ENCODE measurements around the gene MRPL3. TPM values are rescaled to one million over a fixed set of nuclear protein-coding genes. Genes with fewer than 3 reads are reported as not detected.

The MRPL3 gene
- total and polyA plus RNA-seq, 4 experiments from 2014 or later, result 45.8 to 110 (median 65.3) TPM

DNA sequence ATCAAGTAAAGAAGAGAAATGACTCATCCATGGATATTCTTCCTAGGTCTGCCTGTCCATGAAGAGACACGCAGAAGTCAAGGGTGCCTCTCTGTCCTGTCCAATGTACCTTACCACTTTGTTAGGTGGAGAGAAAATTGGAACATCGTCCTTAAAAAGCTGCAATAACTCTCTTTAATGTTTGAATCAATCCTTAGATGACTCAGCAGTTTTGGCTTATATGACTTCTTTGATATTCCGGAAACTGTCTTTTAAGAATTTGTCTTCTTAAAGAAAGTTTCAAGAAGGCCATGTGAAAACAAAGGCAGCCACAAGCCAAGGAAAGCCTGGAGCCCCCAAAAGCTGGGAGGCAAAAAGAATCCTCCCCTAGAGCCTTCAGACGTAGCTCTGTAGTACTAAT, 49.2 kb downstream of the MRPL3 start:
- ChIA-PET CTCF (ENCODE audit: partially characterized antibody) (no interaction called here), POLR2A (ENCODE audit: partially characterized antibody) (no interaction called here)
- H3K4me1 ChIP-seq (ENCODE audit: insufficient read depth, low read length), result no peaks in the 10 kb centered on the region

DNA sequence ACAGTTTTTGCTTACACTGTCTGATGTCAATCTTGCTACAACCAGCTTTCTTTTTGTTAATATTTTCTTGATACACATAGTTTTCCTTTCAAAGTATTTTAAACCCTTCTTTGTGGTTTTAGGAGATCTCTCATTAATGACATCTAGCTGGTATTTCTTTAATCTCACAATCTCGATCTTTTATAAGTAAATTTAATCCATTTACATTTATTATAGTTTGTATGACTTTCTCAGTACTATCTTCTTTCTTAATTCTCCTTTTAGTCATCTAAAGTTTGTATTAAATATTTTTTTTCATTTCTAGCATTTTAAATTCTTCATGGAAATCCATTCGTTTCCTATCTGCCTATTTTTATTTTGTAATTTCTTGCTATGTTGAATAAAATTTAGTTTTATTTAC, 55.4 kb downstream of the MRPL3 start:
- peaks cover 0 to 20% (median 13%) of the 10 kb centered on the region in 8 donors for H3K9me3 Mint-ChIP-seq
- H3K36me3 Mint-ChIP-seq, result peaks cover 0 to 13% of the 10 kb centered on the region in 2 donors
- Histone ChIP-seq H3K36me3 (ENCODE audit: insufficient read depth, low read length) (no peaks in the 10 kb centered on the region), H3K9me3 (ENCODE audit: control insufficient read depth in 1 of 2, low read length in 2 of 2) (no peaks in the 10 kb centered on the region), H3K27me3 (ENCODE audit: insufficient read depth, low read length) (no peaks in the 10 kb centered on the region), H3K27ac (ENCODE audit: low read depth, low read length) (no peak overlapping the region), H3K4me3 (ENCODE audit: low read length in 2 of 2) (no peak overlapping the region), H3K4me1 (ENCODE audit: insufficient read depth, low read length) (no peaks in the 10 kb centered on the region)
- no peaks in the 10 kb centered on the region for H3K4me1 Mint-ChIP-seq
- no peak overlapping the region for H3K4me3 Mint-ChIP-seq
- ChIA-PET POLR2A (ENCODE audit: partially characterized antibody) (no interaction called here), CTCF (ENCODE audit: partially characterized antibody) (no interaction called here)
- peaks cover 0 to 2% of the 10 kb centered on the region in 2 donors for H3K27me3 Mint-ChIP-seq
- no peak for DNase-seq
- intact Hi-C loops (cut with micrococcal nuclease), result no loop called here
- H3K27ac Mint-ChIP-seq, result no peak overlapping the region

More for the DNA sequence above, 49.2 kb downstream of the MRPL3 start:
- Mint-ChIP-seq H3K4me1 (peaks cover 0 to 2% (median 0%) of the 10 kb centered on the region in 4 donors), H3K9me3 (peaks cover 0 to 14% (median 6%) of the 10 kb centered on the region in 8 donors), H3K27ac (no peak overlapping the region), H3K36me3 (peaks cover 6 to 24% of the 10 kb centered on the region in 2 donors), H3K4me3 (no peak overlapping the region), H3K27me3 (peaks cover 0 to 2% of the 10 kb centered on the region in 2 donors)
- Histone ChIP-seq H3K36me3 (ENCODE audit: insufficient read depth, low read length) (no peaks in the 10 kb centered on the region), H3K27me3 (ENCODE audit: insufficient read depth, low read length) (no peaks in the 10 kb centered on the region), H3K27ac (ENCODE audit: low read depth, low read length) (no peak overlapping the region), H3K9me3 (ENCODE audit: control insufficient read depth in 1 of 2, low read length in 2 of 2) (no peaks in the 10 kb centered on the region), H3K4me3 (ENCODE audit: low read length in 2 of 2) (no peak overlapping the region)
- no peak for DNase-seq
- intact Hi-C loops (cut with micrococcal nuclease), result no loop called here

- H3K9me3 Mint-ChIP-seq, result peaks cover 0 to 17% (median 10%) of the 10 kb centered on the region in 8 donors
- H3K4me1 Mint-ChIP-seq, result no peaks in the 10 kb centered on the region
- H3K36me3 Mint-ChIP-seq, result peaks cover 0 to 5% of the 10 kb centered on the region in 2 donors
- intact Hi-C loops (cut with micrococcal nuclease), result no loop called here
- DNase-seq, result no peak
- CTCF ChIA-PET (ENCODE audit: partially characterized antibody), result no interaction called here
- Histone ChIP-seq H3K9me3 (ENCODE audit: control insufficient read depth in 1 of 2, low read length in 2 of 2) (no peaks in the 10 kb centered on the region), H3K27me3 (ENCODE audit: insufficient read depth, low read length) (no peaks in the 10 kb centered on the region), H3K4me1 (ENCODE audit: insufficient read depth, low read length) (no peaks in the 10 kb centered on the region), H3K27ac (ENCODE audit: low read depth, low read length) (no peak overlapping the region), H3K36me3 (ENCODE audit: insufficient read depth, low read length) (no peaks in the 10 kb centered on the region), H3K4me3 (ENCODE audit: low read length in 2 of 2) (no peak overlapping the region)
- peaks cover 0 to 3% of the 10 kb centered on the region in 2 donors for H3K27me3 Mint-ChIP-seq
- POLR2A ChIA-PET (ENCODE audit: partially characterized antibody), result no interaction called here
- no peak overlapping the region for H3K4me3 Mint-ChIP-seq
- peak overlapping the region in 1 of 7 donors; percentile 55 for H3K27ac Mint-ChIP-seq
Measured at GRCh38 chr3:131444180-131444579, 58.6 kb downstream of the MRPL3 start.

DNA sequence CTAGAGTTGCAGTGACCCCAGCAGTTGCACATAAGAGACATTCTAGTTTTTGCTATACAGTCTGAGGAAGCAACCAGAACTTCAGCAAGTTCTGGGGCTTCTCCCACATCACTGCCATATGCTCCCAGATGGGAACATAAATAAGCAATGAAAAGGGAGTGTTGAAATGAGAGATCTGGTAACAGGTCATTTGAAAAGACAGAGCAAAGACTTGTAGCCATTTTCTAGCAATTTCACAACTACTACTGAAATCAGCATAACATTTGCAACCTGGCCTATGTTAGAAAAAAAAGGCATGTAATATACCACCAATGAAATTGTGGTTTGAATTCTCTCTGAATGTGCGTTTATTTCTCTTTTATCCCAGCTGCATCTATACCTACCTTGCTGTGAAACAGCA, 63.7 kb downstream of the MRPL3 start:
- Mint-ChIP-seq H3K27ac (no peak overlapping the region), H3K9me3 (no peaks in the 10 kb centered on the region), H3K4me1 (no peaks in the 10 kb centered on the region), H3K36me3 (no peaks in the 10 kb centered on the region), H3K4me3 (no peak overlapping the region), H3K27me3 (peaks cover 0 to 2% of the 10 kb centered on the region in 2 donors)
- DNase-seq, result no peak
- Histone ChIP-seq H3K27me3 (ENCODE audit: insufficient read depth, low read length) (no peaks in the 10 kb centered on the region), H3K4me3 (ENCODE audit: low read length in 2 of 2) (no peak overlapping the region), H3K4me1 (ENCODE audit: insufficient read depth, low read length) (no peaks in the 10 kb centered on the region), H3K36me3 (ENCODE audit: insufficient read depth, low read length) (no peaks in the 10 kb centered on the region), H3K9me3 (ENCODE audit: control insufficient read depth in 1 of 2, low read length in 2 of 2) (no peaks in the 10 kb centered on the region), H3K27ac (ENCODE audit: low read depth, low read length) (no peak overlapping the region)
- ChIA-PET POLR2A (ENCODE audit: partially characterized antibody) (no interaction called here), CTCF (ENCODE audit: partially characterized antibody) (no interaction called here)
- intact Hi-C loops (cut with micrococcal nuclease), result no loop called here

DNA sequence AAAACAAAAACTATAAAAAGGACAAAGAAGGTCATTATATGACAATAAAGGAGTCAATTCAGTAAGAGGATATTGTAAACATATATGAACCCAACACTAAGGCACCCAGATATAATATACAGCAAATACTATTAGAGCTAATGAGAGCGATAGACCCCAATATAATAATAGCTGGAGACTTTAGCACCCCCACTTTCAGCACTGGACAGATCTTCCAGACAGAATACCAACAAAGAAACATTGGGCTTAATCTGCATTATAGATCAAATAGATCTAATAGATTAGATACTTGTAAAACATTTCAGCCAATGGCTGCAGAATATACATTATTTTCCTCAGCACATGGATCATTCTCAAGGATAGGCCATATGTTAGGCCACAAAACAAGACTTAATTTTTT, 67.8 kb downstream of the MRPL3 start:
- Histone ChIP-seq H3K4me1 (ENCODE audit: insufficient read depth, low read length) (no peaks in the 10 kb centered on the region), H3K36me3 (ENCODE audit: insufficient read depth, low read length) (no peaks in the 10 kb centered on the region), H3K27me3 (ENCODE audit: insufficient read depth, low read length) (no peaks in the 10 kb centered on the region), H3K27ac (ENCODE audit: low read depth, low read length) (no peak overlapping the region), H3K4me3 (ENCODE audit: low read length in 2 of 2) (no peak overlapping the region), H3K9me3 (ENCODE audit: control insufficient read depth in 1 of 2, low read length in 2 of 2) (no peaks in the 10 kb centered on the region)
- no peak for DNase-seq
- Mint-ChIP-seq H3K27me3 (peaks cover 1 to 2% of the 10 kb centered on the region in 2 donors), H3K4me1 (no peaks in the 10 kb centered on the region), H3K36me3 (no peaks in the 10 kb centered on the region), H3K9me3 (no peaks in the 10 kb centered on the region), H3K27ac (no peak overlapping the region), H3K4me3 (no peak overlapping the region)
- ChIA-PET POLR2A (ENCODE audit: partially characterized antibody) (no interaction called here), CTCF (ENCODE audit: partially characterized antibody) (no interaction called here)
- intact Hi-C loops (cut with micrococcal nuclease), result no loop called here

DNA sequence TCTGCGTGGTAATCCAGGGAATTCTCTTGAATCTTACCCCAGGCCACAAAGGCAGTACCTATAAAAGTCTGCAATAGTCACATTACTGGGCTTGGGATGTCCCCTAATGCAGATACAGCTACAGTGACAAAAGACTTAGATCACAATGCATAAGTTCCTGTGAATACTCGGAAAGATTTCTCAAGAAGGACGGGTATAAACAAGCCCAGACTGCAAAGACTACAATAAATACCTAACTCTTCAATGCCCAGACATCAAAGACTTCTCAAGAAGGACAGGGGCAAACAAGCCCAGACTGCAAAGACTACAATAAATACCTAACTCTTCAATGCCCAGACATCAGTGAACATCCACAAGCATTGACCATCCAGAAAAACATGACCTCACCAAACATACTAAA, 70.3 kb downstream of the MRPL3 start:
- H3K9me3 Mint-ChIP-seq, result no peaks in the 10 kb centered on the region
- H3K4me3 ChIP-seq (ENCODE audit: low read length in 2 of 2), result no peak overlapping the region
- no peak for DNase-seq
- no peak overlapping the region for H3K27ac ChIP-seq (ENCODE audit: low read depth, low read length)
- intact Hi-C loops (cut with micrococcal nuclease), result no loop called here
- ChIA-PET CTCF (ENCODE audit: partially characterized antibody) (no interaction called here), POLR2A (ENCODE audit: partially characterized antibody) (no interaction called here)
- H3K36me3 ChIP-seq (ENCODE audit: insufficient read depth, low read length), result no peaks in the 10 kb centered on the region
- H3K36me3 Mint-ChIP-seq, result no peaks in the 10 kb centered on the region
- H3K4me1 ChIP-seq (ENCODE audit: insufficient read depth, low read length), result no peaks in the 10 kb centered on the region
- no peaks in the 10 kb centered on the region for H3K9me3 ChIP-seq (ENCODE audit: control insufficient read depth in 1 of 2, low read length in 2 of 2)
- H3K4me1 Mint-ChIP-seq, result no peaks in the 10 kb centered on the region
- H3K27ac Mint-ChIP-seq, result no peak overlapping the region
- peaks cover 2 to 4% of the 10 kb centered on the region in 2 donors for H3K27me3 Mint-ChIP-seq
- H3K27me3 ChIP-seq (ENCODE audit: insufficient read depth, low read length), result no peaks in the 10 kb centered on the region
- H3K4me3 Mint-ChIP-seq, result no peak overlapping the region

DNA sequence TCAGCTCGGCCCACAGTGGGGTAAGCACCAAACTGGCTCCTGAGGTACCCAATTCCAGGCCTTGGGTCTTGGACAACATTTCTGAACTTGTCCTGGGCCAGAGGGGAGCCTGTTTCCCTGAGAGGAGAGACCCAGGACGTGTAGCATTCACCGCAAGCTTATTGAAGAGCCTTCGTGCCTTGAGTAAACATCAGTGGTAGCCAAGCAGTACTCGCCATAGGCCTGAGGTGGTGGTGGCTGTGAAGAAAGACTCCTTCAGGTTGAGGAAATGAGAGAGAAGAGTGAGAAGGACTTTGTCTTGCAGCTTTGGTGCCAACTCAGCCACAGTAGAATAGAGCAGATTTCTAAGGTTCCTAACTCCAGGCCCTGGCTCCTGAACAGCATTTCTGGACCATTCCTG, 71.0 kb downstream of the MRPL3 start:
- H3K27me3 Mint-ChIP-seq, result peaks cover 2 to 6% of the 10 kb centered on the region in 2 donors
- H3K36me3 ChIP-seq (ENCODE audit: insufficient read depth, low read length), result no peaks in the 10 kb centered on the region
- no peak overlapping the region for H3K27ac ChIP-seq (ENCODE audit: low read depth, low read length)
- H3K9me3 Mint-ChIP-seq, result no peaks in the 10 kb centered on the region
- no peak overlapping the region for H3K4me3 Mint-ChIP-seq
- intact Hi-C loops (cut with micrococcal nuclease), result no loop called here
- no peaks in the 10 kb centered on the region for H3K4me1 ChIP-seq (ENCODE audit: insufficient read depth, low read length)
- H3K36me3 Mint-ChIP-seq, result no peaks in the 10 kb centered on the region
- H3K4me1 Mint-ChIP-seq, result no peaks in the 10 kb centered on the region
- no peak for DNase-seq
- H3K27me3 ChIP-seq (ENCODE audit: insufficient read depth, low read length), result no peaks in the 10 kb centered on the region
- no peak overlapping the region for H3K27ac Mint-ChIP-seq
- H3K9me3 ChIP-seq (ENCODE audit: control insufficient read depth in 1 of 2, low read length in 2 of 2), result no peaks in the 10 kb centered on the region
- CTCF ChIA-PET (ENCODE audit: partially characterized antibody), result no interaction called here
- POLR2A ChIA-PET (ENCODE audit: partially characterized antibody), result no interaction called here
- no peak overlapping the region for H3K4me3 ChIP-seq (ENCODE audit: low read length in 2 of 2)

- DNase-seq, result no peak
- Mint-ChIP-seq H3K9me3 (no peaks in the 10 kb centered on the region), H3K4me1 (no peaks in the 10 kb centered on the region), H3K4me3 (no peak overlapping the region), H3K27me3 (peaks cover 2 to 8% of the 10 kb centered on the region in 2 donors), H3K36me3 (no peaks in the 10 kb centered on the region), H3K27ac (no peak overlapping the region)
- ChIA-PET CTCF (ENCODE audit: partially characterized antibody) (no interaction called here), POLR2A (ENCODE audit: partially characterized antibody) (no interaction called here)
- Histone ChIP-seq H3K4me3 (ENCODE audit: low read length in 2 of 2) (no peak overlapping the region), H3K27ac (ENCODE audit: low read depth, low read length) (no peak overlapping the region), H3K9me3 (ENCODE audit: control insufficient read depth in 1 of 2, low read length in 2 of 2) (no peaks in the 10 kb centered on the region), H3K27me3 (ENCODE audit: insufficient read depth, low read length) (no peaks in the 10 kb centered on the region), H3K36me3 (ENCODE audit: insufficient read depth, low read length) (no peaks in the 10 kb centered on the region), H3K4me1 (ENCODE audit: insufficient read depth, low read length) (no peaks in the 10 kb centered on the region)
- intact Hi-C loops (cut with micrococcal nuclease), result no loop called here
Measured at GRCh38 chr3:131427226-131427625, 75.5 kb downstream of the MRPL3 start.
